K562 (cell line): ENCODE data around the gene STK11. TPM values are rescaled to one million over a fixed set of nuclear protein-coding genes. Genes with fewer than 3 reads are reported as not detected.

Experiments
- ATAC-seq: fragments of 200-7000 bp; cut with Tn5 transposase; 3 replicates; pipeline ENCODE4 v1.9.1; 2020; ENCODE audit warnings: moderate library complexity
- BruUV-seq: library from RNA; stranded (reverse); fragments of 400-500 nt; replicated peaks from 2 replicates; lab custom pipeline; 2021; lab: Mats Ljungman, UMichigan
- CTCF ChIA-PET: fragments of 300-600 bp; formaldehyde crosslinking; extraction: SDS; loops from one replicate; lab custom pipeline; 2021; ENCODE audit warnings: low intra/inter-chr PET ratio; lab: Yijun Ruan, JAX
- POLR2A ChIA-PET: fragments of 300-600, 350-650 bp; sonication (Branson Sonifier 250); formaldehyde crosslinking; extraction: SDS; loops from one replicate; lab custom pipeline; 2021; ENCODE audit warnings: antibody characterized with exemption, inconsistent platforms; lab: Yijun Ruan, JAX
- DNase-seq, 4 experiments: peaks; one replicate each; pipeline versions ENCODE4 v3.0.0 to v3.0.0-alpha.2; 2011 to 2018; ENCODE audit warnings: low spot score in 3 of 4, mixed read lengths in 3 of 4; ENCODE audit errors: extremely low read depth in 1 of 4
- FAIRE-seq: peaks from 2 replicates; lab custom pipeline; 2011; peaks lifted over from hg19 to GRCh38; lab: Jason Lieb, UNC
- H2AFZ ChIP-seq: 2 replicates; pipeline ENCODE4 v1.6.0; 2011; ENCODE audit warnings: low read depth, low read length, control low read depth, inconsistent platforms
- H3K27ac ChIP-seq: fragments of 200-600 bp; 3 replicates; pipeline ENCODE4 v1.8.0; 2011; ENCODE audit warnings: low read depth, mild to moderate bottlenecking, control low read depth, inconsistent platforms, low read length, moderate library complexity, mixed read lengths; ENCODE audit errors: extremely low read depth
- H3K27me3 ChIP-seq, 2 experiments: fragments of 300-600 bp in 1 of 2; 2 replicates in 1 of 2; 3 replicates in 1 of 2; pipeline versions ENCODE4 v1.6.0 to v1.8.0; 2011; ENCODE audit warnings: inconsistent platforms in 2 of 2, low read length in 2 of 2, mild to moderate bottlenecking in 1 of 2, mixed read lengths in 1 of 2, moderate library complexity in 1 of 2; ENCODE audit not compliant: control insufficient read depth in 2 of 2, insufficient read depth in 2 of 2
- H3K36me3 ChIP-seq: fragments of 300-600 bp; 3 replicates; pipeline ENCODE4 v1.8.0; 2011; ENCODE audit warnings: mild to moderate bottlenecking, low read length, inconsistent platforms; ENCODE audit not compliant: control insufficient read depth, insufficient read depth
- H3K4me1 ChIP-seq, 2 experiments: fragments of 200-600 bp in 1 of 2; replicated peaks in 1 of 2; 2 replicates in 1 of 2; 3 replicates in 1 of 2; pipeline versions ENCODE4 v1.5.1 to v1.8.0; 2011; ENCODE audit warnings: inconsistent platforms in 2 of 2, low read length in 2 of 2, mild to moderate bottlenecking in 1 of 2, mixed read lengths in 1 of 2, moderate library complexity in 1 of 2; ENCODE audit not compliant: control insufficient read depth in 2 of 2, insufficient read depth in 2 of 2
- H3K4me2 ChIP-seq: 2 replicates; pipeline ENCODE4 v1.6.1; 2011; ENCODE audit warnings: low read length, control low read depth, inconsistent platforms, mixed read lengths; ENCODE audit not compliant: insufficient read depth
- H3K4me3 ChIP-seq: fragments of 200-600 bp; sonication (generic), shearing (Covaris generic); 2 replicates; pipeline ENCODE4 v1.5.1; 2016; ENCODE audit warnings: control low read depth, inconsistent platforms
- H3K79me2 ChIP-seq: fragments of 200-600 bp; 3 replicates; pipeline ENCODE4 v1.8.0; 2011; ENCODE audit warnings: low read length, inconsistent platforms; ENCODE audit not compliant: control insufficient read depth, insufficient read depth
- H3K9ac ChIP-seq, 2 experiments: 2 replicates each; pipeline versions ENCODE4 v1.6.0 to v1.6.1; 2011; ENCODE audit warnings: low read depth in 2 of 2, low read length in 2 of 2, control low read depth in 1 of 2, inconsistent platforms in 1 of 2, mild to moderate bottlenecking in 1 of 2, mixed read lengths in 1 of 2; ENCODE audit not compliant: insufficient read depth in 1 of 2
- H3K9me1 ChIP-seq: one replicate; pipeline ENCODE4 v1.6.0; 2011; ENCODE audit warnings: inconsistent platforms, mild to moderate bottlenecking, low read length, moderate library complexity; ENCODE audit not compliant: control insufficient read depth, insufficient read depth
- H3K9me3 ChIP-seq: replicated peaks from 2 replicates; pipeline ENCODE4 v1.5.1; 2011; ENCODE audit warnings: low read depth, low read length, inconsistent platforms; ENCODE audit not compliant: control insufficient read depth, insufficient read depth
- H4K20me1 ChIP-seq: replicated peaks from 2 replicates; pipeline ENCODE4 v1.6.1; 2011; ENCODE audit warnings: low read length, inconsistent platforms, mixed read lengths; ENCODE audit not compliant: control insufficient read depth, insufficient read depth
- FIP1L1 ChIP-seq: fragments of 200-400 bp; formaldehyde crosslinking; IDR thresholded peaks from 2 replicates; pipeline ENCODE4 v1.6.1; 2018; ENCODE audit warnings: mild to moderate bottlenecking, low read depth, low read length; ENCODE audit not compliant: poor library complexity, severe bottlenecking
- WGBS: fragments of 100-300 bp; shearing (Covaris generic); methylation state at CpG from one replicate; pipeline ENCODE4 v1.1.6; 2016; ENCODE audit warnings: low coverage, mixed read lengths; ENCODE audit not compliant: insufficient coverage; ENCODE audit errors: missing lambda C conversion rate; 5-methylcytosine and 5-hydroxymethylcytosine counted together
- in situ Hi-C: fragments of 300-500 bp; cut with MboI; formaldehyde crosslinking; loops from 4 replicates; pipeline ENCODE4 v1.15.0; 2018; ENCODE audit warnings: inconsistent platforms, mixed read lengths
- intact Hi-C: fragments of 100-400 bp; cut with micrococcal nuclease; formaldehyde crosslinking; loops from 2 replicates; pipeline ENCODE4 v1.14.2; 2022
- polyA plus RNA-seq, 8 experiments: library from polyadenylated mRNA; depleted of rRNA in 4 of 8; stranded (reverse) in 5 of 8; unstranded in 3 of 8; fragments of >200 nt; fragmentation: Nextera tagmentation in 2 of 8; fragmentation: Illumina TruSeq in 1 of 8; extraction: Ambion mirVana in 2 of 8; extraction: Trizol in 1 of 8; gene quantifications; 2 replicates each; pipeline versions ENCODE4 v1.2.1 to v1.2.3, GENCODE V29; 2011 to 2014; ENCODE audit warnings: inconsistent platforms in 1 of 8, missing spikeins in 1 of 8
- total RNA-seq, 7 experiments: library from RNA; depleted of rRNA in 6 of 7; stranded (reverse); fragments of >200 nt in 6 of 7; fragmentation: Illumina TruSeq in 2 of 7; extraction: Trizol in 2 of 7; gene quantifications; 2 replicates each; pipeline versions ENCODE4 v1.2.1 to v1.2.3, GENCODE V29; 2011 to 2021; ENCODE audit warnings: low replicate concordance in 1 of 7
- TF ChIP-seq, protein P1 (sequence below): sonication (generic); formaldehyde crosslinking; IDR thresholded peaks from 2 replicates; pipeline ENCODE4 v1.8.1; 2023; ENCODE audit warnings: mild to moderate bottlenecking, missing genetic modification reagents

STK11 gene
- total and polyA plus RNA-seq, 9 of the 15 experiments (the other 6 are each of a cell fraction or from before 2014, with no cell fraction given): 0.15 to 96.5 (median 31.7) TPM

DNA sequence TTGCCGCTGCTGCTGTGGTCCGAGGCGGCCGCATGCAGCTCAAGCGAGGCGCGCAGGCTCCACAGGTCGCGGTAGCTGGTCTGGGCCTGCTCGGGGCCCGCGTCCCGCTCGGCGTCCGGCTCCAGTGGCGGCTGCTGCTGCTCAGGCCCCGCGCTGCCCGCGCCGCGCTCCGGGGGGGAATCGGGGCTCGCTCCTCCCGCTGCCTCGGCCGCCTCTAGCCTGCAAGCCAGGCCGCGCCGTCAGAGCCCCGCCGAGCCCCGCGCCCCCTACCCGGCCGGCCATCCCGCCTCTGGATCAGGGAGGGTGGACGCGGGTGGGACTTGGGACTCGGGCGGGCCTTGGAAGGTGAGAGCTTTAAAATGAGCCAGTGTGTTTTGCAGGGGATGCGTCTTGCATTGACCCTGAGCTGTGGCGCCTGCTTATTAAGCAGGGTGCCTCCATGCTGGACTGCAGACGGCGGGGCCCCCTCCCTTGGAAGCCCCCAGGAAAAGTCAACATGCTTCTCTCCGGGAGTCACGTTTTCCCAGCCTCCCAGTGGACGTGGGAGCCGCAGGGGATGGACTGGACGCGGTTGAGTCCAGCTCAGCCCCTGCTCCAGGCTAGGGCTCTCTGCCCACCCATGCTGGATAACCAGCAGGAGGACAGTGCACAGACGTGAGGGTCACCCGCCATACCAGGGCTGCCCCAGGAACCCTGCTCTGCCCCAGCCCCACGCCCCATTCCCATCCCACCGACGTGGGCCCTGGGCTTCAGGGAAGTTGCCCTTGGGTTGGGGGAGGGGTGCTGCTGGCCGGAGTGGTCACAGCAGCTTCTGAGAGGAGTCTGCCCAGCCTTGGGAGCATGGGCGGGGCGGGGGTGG, 24.6 kb downstream of the STK11 start:
- CTCF ChIA-PET: no interaction called here
- H3K4me3 ChIP-seq: no peak overlapping the region
- BruUV-seq: no TSS peak
- H3K9ac ChIP-seq: no peak overlapping the region
- POLR2A ChIA-PET: no interaction called here
- no peaks in the 10 kb centered on the region for H3K9me1 ChIP-seq
- TF ChIP-seq FIP1L1: no peak
- TF ChIP-seq, protein P1, sequence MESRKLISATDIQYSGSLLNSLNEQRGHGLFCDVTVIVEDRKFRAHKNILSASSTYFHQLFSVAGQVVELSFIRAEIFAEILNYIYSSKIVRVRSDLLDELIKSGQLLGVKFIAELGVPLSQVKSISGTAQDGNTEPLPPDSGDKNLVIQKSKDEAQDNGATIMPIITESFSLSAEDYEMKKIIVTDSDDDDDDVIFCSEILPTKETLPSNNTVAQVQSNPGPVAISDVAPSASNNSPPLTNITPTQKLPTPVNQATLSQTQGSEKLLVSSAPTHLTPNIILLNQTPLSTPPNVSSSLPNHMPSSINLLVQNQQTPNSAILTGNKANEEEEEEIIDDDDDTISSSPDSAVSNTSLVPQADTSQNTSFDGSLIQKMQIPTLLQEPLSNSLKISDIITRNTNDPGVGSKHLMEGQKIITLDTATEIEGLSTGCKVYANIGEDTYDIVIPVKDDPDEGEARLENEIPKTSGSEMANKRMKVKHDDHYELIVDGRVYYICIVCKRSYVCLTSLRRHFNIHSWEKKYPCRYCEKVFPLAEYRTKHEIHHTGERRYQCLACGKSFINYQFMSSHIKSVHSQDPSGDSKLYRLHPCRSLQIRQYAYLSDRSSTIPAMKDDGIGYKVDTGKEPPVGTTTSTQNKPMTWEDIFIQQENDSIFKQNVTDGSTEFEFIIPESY: 0 out of 2 replicates have a peak, but pooled peaks have one; percentile 25
- no peaks in the 10 kb centered on the region for H4K20me1 ChIP-seq
- no peaks in the 10 kb centered on the region for H3K79me2 ChIP-seq
- H3K9me3 ChIP-seq: no peaks in the 10 kb centered on the region; the same call in 1 of the 2 replicates
- H3K4me1 ChIP-seq: peaks cover 0 to 64% of the 10 kb centered on the region in 2 experiments; a peak in 3 of 5 replicates
- WGBS: 99% methylated on average over 15 of the region's 61 CpGs
- H3K27ac ChIP-seq: no peak overlapping the region
- no peak overlapping the region for H3K4me2 ChIP-seq
- ATAC-seq (no peak), DNase-seq (no peak), FAIRE-seq (no peak)
- intact Hi-C loops: no loop called here
- in situ Hi-C loops: loop anchor here (25.0 kb wide), 1 partner anchor 468 kb away; the partner anchor contains the start of gene MISP
- H2AFZ ChIP-seq: no peak overlapping the region
- H3K27me3 ChIP-seq: no peaks in the 10 kb centered on the region
- peaks cover 59% of the 10 kb centered on the region; the same call in 1 of the 3 replicates for H3K36me3 ChIP-seq
